ENCODE results near the gene LGR4. TPM values are rescaled to one million over a fixed set of nuclear protein-coding genes. Genes with fewer than 3 reads are reported as not detected.

LGR4 gene
- total RNA-seq, 1 experiment from 2014 or later: 99.2 TPM

DNA sequence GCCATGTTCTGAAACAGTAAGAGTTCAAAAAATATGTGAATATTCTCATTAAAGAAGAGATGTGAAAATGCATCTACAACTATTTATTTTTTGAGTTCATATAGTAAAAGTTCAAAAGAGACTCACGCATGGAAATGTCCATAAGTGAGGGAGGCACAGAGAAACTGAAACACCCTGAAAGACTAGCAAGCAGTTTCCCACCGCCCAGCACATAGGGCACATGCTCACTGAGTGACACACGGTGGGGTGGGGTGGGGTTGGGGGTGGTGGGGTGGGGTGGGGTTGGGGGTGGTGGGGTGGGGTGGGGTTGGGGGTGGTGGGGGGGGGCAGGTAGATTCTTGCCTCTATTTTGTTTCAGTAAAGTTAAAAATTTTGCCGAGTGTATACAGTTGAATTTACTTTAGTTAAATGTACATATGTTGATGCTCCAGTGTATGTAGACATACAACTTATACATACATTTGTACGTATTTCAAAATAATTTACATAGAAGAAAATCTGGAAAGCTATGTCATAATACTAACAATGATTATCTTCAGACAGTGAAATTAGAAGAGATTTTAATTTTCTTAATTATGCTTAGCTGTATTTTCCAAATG, 115.9 kb downstream of the LGR4 start:
- H3K79me1 ChIP-seq (ENCODE audit: insufficient read depth, low read depth, low read length, poor library complexity, severe bottlenecking): no peaks in the 10 kb centered on the region
- no peak overlapping the region for H3K18ac ChIP-seq (ENCODE audit: insufficient read length, low read depth, low read length)
- no CpG with 5 or more reads among the region's 5 CpGs for WGBS (ENCODE audit: extremely low coverage, insufficient read length, low lambda C conversion rate)
- no peak overlapping the region for H4K8ac ChIP-seq (replicated peaks; ENCODE audit: insufficient read length, low read depth, low read length)
- H2BK20ac ChIP-seq (ENCODE audit: low read depth, low read length, poor library complexity, severe bottlenecking): no peak overlapping the region
- Mint-ChIP-seq H3K9me3 (no peaks in the 10 kb centered on the region), H3K27ac (no peak overlapping the region), H3K4me3 (no peak overlapping the region), H3K27me3 (ENCODE audit: low read depth) (no peaks in the 10 kb centered on the region; the same call in 1 of the 2 replicates), H3K4me1 (peaks cover 56 to 63% of the 10 kb centered on the region in 2 experiments), H3K36me3 (ENCODE audit: insufficient read depth in 1 of 3, low read depth in 3 of 3) (peaks cover 2 to 16% (median 10%) of the 10 kb centered on the region in 3 experiments)
- no peak overlapping the region for H2BK5ac ChIP-seq (ENCODE audit: insufficient read length, low read length)
- H3K27me3 ChIP-seq (ENCODE audit: insufficient read depth, low read length): no peaks in the 10 kb centered on the region
- no peak overlapping the region for H3K4me2 ChIP-seq (ENCODE audit: insufficient read depth, insufficient read length, low read length)
- H3K9ac ChIP-seq (ENCODE audit: extremely low read depth, insufficient read length, low read length): no peak overlapping the region
- H2BK12ac ChIP-seq (ENCODE audit: insufficient read length, low read depth, low read length): no peak overlapping the region
- no peak overlapping the region for H3K27ac ChIP-seq (ENCODE audit: insufficient read length, low read depth, low read length)
- H4K91ac ChIP-seq (ENCODE audit: insufficient read length, low read depth, low read length): no peak overlapping the region
- no peak overlapping the region for H2BK15ac ChIP-seq (ENCODE audit: low read depth, low read length)
- H3K23me2 ChIP-seq (ENCODE audit: insufficient read length, low read depth, low read length, poor library complexity, severe bottlenecking): no peaks in the 10 kb centered on the region
- TF ChIP-seq CTCF (conservative IDR thresholded peaks at IDR 0.05): no peak
- no peak overlapping the region for H2BK120ac ChIP-seq (ENCODE audit: low read depth, low read length, poor library complexity, severe bottlenecking)
- no peak overlapping the region for H3K23ac ChIP-seq (ENCODE audit: insufficient read length, low read depth, low read length)
- H3K79me2 ChIP-seq (ENCODE audit: insufficient read depth, low read length): no peaks in the 10 kb centered on the region
- no peaks in the 10 kb centered on the region; the same call in 1 of the 2 replicates for H3K4me1 ChIP-seq (ENCODE audit: insufficient read depth, low read length)
- H2AFZ ChIP-seq (ENCODE audit: low read length): no peak overlapping the region
- H2AK5ac ChIP-seq (ENCODE audit: insufficient read length, low read length): no peak overlapping the region
- no peaks in the 10 kb centered on the region for H3K9me3 ChIP-seq (ENCODE audit: control insufficient read depth, low read depth, low read length)
- DNase-seq: no peak
- H3K14ac ChIP-seq (ENCODE audit: insufficient read depth, low read length): no peak overlapping the region
- no peak overlapping the region for H4K5ac ChIP-seq (ENCODE audit: insufficient read length, low read depth, low read length)
- no peak overlapping the region for H3K4ac ChIP-seq (ENCODE audit: low read depth, low read length)
- no peak overlapping the region for H3T11ph ChIP-seq (ENCODE audit: low read length)
- no peaks in the 10 kb centered on the region for H4K20me1 ChIP-seq (ENCODE audit: control insufficient read depth, insufficient read depth, insufficient read length)
- H3K56ac ChIP-seq (ENCODE audit: insufficient read length, low read depth, low read length): no peak overlapping the region

Data from H9 (cell line).